IMR-90 (cell line): ENCODE measurements around the gene FLT4. TPM values are rescaled to one million over a fixed set of nuclear protein-coding genes. Genes with fewer than 3 reads are reported as not detected.
A peak's percentile ranks its signal among the peaks of the same experiment; 100 is the strongest.

Experiments used
- ATAC-seq: fragments of 200-7000 bp; cut with Tn5 transposase; 2 replicates; pipeline ENCODE4 v1.9.1; 2020; ENCODE audit warnings: low read depth, mild to moderate bottlenecking, moderate library complexity
- BruUV-seq: library from RNA; stranded (reverse); fragments of 400-500 nt; replicated peaks from 2 replicates; lab custom pipeline; 2021; lab: Mats Ljungman, UMichigan
- CTCF ChIA-PET: fragments of 300-600 bp; formaldehyde crosslinking; extraction: SDS; loops from one replicate; lab custom pipeline; 2021; ENCODE audit warnings: antibody characterized with exemption; lab: Yijun Ruan, JAX
- POLR2A ChIA-PET: fragments of 300-600 bp; sonication (Branson Sonifier 250); formaldehyde crosslinking; loops from one replicate; lab custom pipeline; 2022; ENCODE audit warnings: antibody characterized with exemption; ENCODE audit not compliant: unreplicated experiment; lab: Charles Lee
- DNase-seq: peaks from one replicate; pipeline ENCODE4 v3.0.0; 2013
- H2AFZ ChIP-seq: replicated peaks from 2 replicates; pipeline ENCODE3; 2013; ENCODE audit warnings: low read length, mild to moderate bottlenecking; ENCODE audit not compliant: poor library complexity
- H2AK5ac ChIP-seq: 2 replicates; pipeline ENCODE4 v1.6.1; 2013; ENCODE audit warnings: low read depth, low read length, inconsistent platforms
- H2AK9ac ChIP-seq: replicated peaks from 2 replicates; pipeline ENCODE3; 2013; ENCODE audit warnings: mild to moderate bottlenecking, low read depth, low read length, moderate library complexity; ENCODE audit not compliant: poor library complexity
- H2BK120ac ChIP-seq: 2 replicates; pipeline ENCODE4 v1.6.1; 2013; ENCODE audit warnings: low read depth, low read length, inconsistent platforms
- H2BK15ac ChIP-seq: 3 replicates; pipeline ENCODE4 v1.6.1; 2013; ENCODE audit warnings: low read depth, low read length, inconsistent platforms
- H2BK20ac ChIP-seq: 2 replicates; pipeline ENCODE4 v1.6.1; 2013; ENCODE audit warnings: low read depth, mild to moderate bottlenecking, inconsistent platforms, low read length, moderate library complexity
- H2BK5ac ChIP-seq: 2 replicates; pipeline ENCODE4 v1.6.1; 2013; ENCODE audit warnings: mild to moderate bottlenecking, low read depth, low read length, inconsistent platforms; ENCODE audit not compliant: poor library complexity, severe bottlenecking
- H3K14ac ChIP-seq: replicated peaks from 2 replicates; pipeline ENCODE4 v1.6.1; 2013; ENCODE audit warnings: low read depth, low read length, inconsistent platforms
- H3K18ac ChIP-seq: 2 replicates; pipeline ENCODE4 v1.6.1; 2013; ENCODE audit warnings: low read depth, low read length, control low read depth
- H3K23ac ChIP-seq: 2 replicates; pipeline ENCODE4 v1.6.1; 2013; ENCODE audit warnings: low read depth, low read length, inconsistent platforms
- H3K27ac ChIP-seq: 2 replicates; pipeline ENCODE4 v1.5.1; 2013; ENCODE audit warnings: mild to moderate bottlenecking, control low read depth, low read length; ENCODE audit not compliant: insufficient read depth
- H3K27me3 ChIP-seq: 2 replicates; pipeline ENCODE4 v1.6.1; 2013; ENCODE audit warnings: low read length; ENCODE audit not compliant: control insufficient read depth, insufficient read depth
- H3K36me3 ChIP-seq: 2 replicates; pipeline ENCODE4 v1.6.1; 2013; ENCODE audit warnings: low read length, mixed read lengths; ENCODE audit not compliant: control insufficient read depth, insufficient read depth
- H3K4ac ChIP-seq: 2 replicates; pipeline ENCODE4 v1.6.1; 2013; ENCODE audit warnings: low read depth, low read length, inconsistent platforms
- H3K4me1 ChIP-seq: 2 replicates; pipeline ENCODE4 v1.6.1; 2013; ENCODE audit warnings: low read length, mixed read lengths; ENCODE audit not compliant: control insufficient read depth, insufficient read depth
- H3K4me2 ChIP-seq: 2 replicates; pipeline ENCODE4 v1.6.1; 2013; ENCODE audit warnings: low read depth, mild to moderate bottlenecking, control low read depth, low read length, moderate library complexity
- H3K4me3 ChIP-seq: 2 replicates; pipeline ENCODE4 v1.5.1; 2013; ENCODE audit warnings: low read depth, mild to moderate bottlenecking, control low read depth, low read length, moderate library complexity; ENCODE audit not compliant: insufficient read depth
- H3K56ac ChIP-seq: 2 replicates; pipeline ENCODE4 v1.6.1; 2013; ENCODE audit warnings: low read length, inconsistent platforms; ENCODE audit not compliant: insufficient read depth; ENCODE audit errors: extremely low read depth
- H3K79me1 ChIP-seq, 2 experiments: 2 replicates each; pipeline ENCODE4 v1.6.1; 2013; ENCODE audit warnings: low read length in 2 of 2, inconsistent platforms in 1 of 2, low read depth in 1 of 2
- H3K9ac ChIP-seq: 2 replicates; pipeline ENCODE4 v1.6.1; 2013; ENCODE audit warnings: low read depth, low read length, control low read depth
- H3K9me1 ChIP-seq: 2 replicates; pipeline ENCODE4 v1.6.1; 2013; ENCODE audit warnings: low read length, inconsistent platforms; ENCODE audit not compliant: insufficient read depth
- H3K9me3 ChIP-seq: 2 replicates; pipeline ENCODE4 v1.6.1; 2013; ENCODE audit warnings: low read length; ENCODE audit not compliant: control insufficient read depth, insufficient read depth
- H4K20me1 ChIP-seq: 2 replicates; pipeline ENCODE4 v1.6.1; 2013; ENCODE audit warnings: low read length, inconsistent platforms; ENCODE audit not compliant: insufficient read depth
- H4K5ac ChIP-seq: 2 replicates; pipeline ENCODE4 v1.6.1; 2013; ENCODE audit warnings: mild to moderate bottlenecking, low read depth, low read length, control low read depth
- H4K8ac ChIP-seq, 2 experiments: 2 replicates each; pipeline ENCODE4 v1.6.1; 2013; ENCODE audit warnings: low read depth in 2 of 2, low read length in 2 of 2, control low read depth in 1 of 2, inconsistent platforms in 1 of 2
- H4K91ac ChIP-seq: 2 replicates; pipeline ENCODE4 v1.6.1; 2013; ENCODE audit warnings: low read depth, low read length, inconsistent platforms; ENCODE audit not compliant: insufficient read depth
- MAFK ChIP-seq: IDR thresholded peaks from 2 replicates; pipeline ENCODE4 v1.6.1; 2012; ENCODE audit warnings: low read depth, low read length, improper control_type of control experiment
- RCOR1 ChIP-seq: IDR thresholded peaks from 2 replicates; pipeline ENCODE4 v1.6.1; 2012; ENCODE audit warnings: mild to moderate bottlenecking, low read length, improper control_type of control experiment; ENCODE audit not compliant: insufficient replicate concordance
- WGBS, 2 experiments: methylation state at CpG; one replicate each; pipeline versions ENCODE4 v1.1.5 to v1.1.7; 2013; ENCODE audit warnings: missing lambda C conversion rate in 2 of 2; ENCODE audit not compliant: insufficient read length in 1 of 2; ENCODE audit errors: extremely low coverage in 2 of 2; 5-methylcytosine and 5-hydroxymethylcytosine counted together
- dilution Hi-C: fragments of 300-500 bp; cut with HindIII; formaldehyde crosslinking; loops from one replicate; pipeline ENCODE4 v1.14.3; 2018; ENCODE audit warnings: low sequenced_read_pairs; ENCODE audit not compliant: unreplicated experiment
- in situ Hi-C: fragments of 300-500 bp; cut with MboI; formaldehyde crosslinking; loops from 3 replicates; pipeline ENCODE4 v1.14.3; 2019; ENCODE audit warnings: low sequenced_read_pairs, inconsistent platforms, mixed read lengths
- intact Hi-C: fragments of 100-400 bp; cut with micrococcal nuclease; formaldehyde crosslinking; loops from 2 replicates; pipeline ENCODE4 v1.10.0; 2022
- polyA plus RNA-seq, 3 experiments: library from polyadenylated mRNA; depleted of rRNA; stranded (reverse); fragments of >200 nt; gene quantifications; 2 replicates each; pipeline ENCODE4 v1.2.3, GENCODE V29; 2012; ENCODE audit warnings: low replicate concordance in 1 of 3
- total RNA-seq: library from RNA; depleted of rRNA; stranded (reverse); fragments of >200 nt; gene quantifications from 2 replicates; pipeline ENCODE4 v1.2.3, GENCODE V29; 2012

FLT4 gene
- total and polyA plus RNA-seq, 2 of the 4 experiments (the other 2 are of a cell fraction), result under 0.01 to 0.07 TPM

- no peak overlapping the region for H2AFZ ChIP-seq
- intact Hi-C loops, result loop anchor here (2.0 to 10.0 kb wide), 3 partner anchors 113 to 403 kb away; partner anchors contain the start of genes CNOT6 and RASGEF1C
- WGBS, 2 experiments, result 53% methylated on average over 3 of the region's 18 CpGs; no CpG with 5 or more reads in 1 of the 2 experiments
- in situ Hi-C loops, result no loop called here
- CTCF ChIA-PET, result no interaction called here
- H3K79me1 ChIP-seq, result no peaks in the 10 kb centered on the region
- no peak overlapping the region for H3K4ac ChIP-seq
- no peak overlapping the region for H3K27ac ChIP-seq
- no peak overlapping the region for H3K23ac ChIP-seq
- no peak overlapping the region for H2BK5ac ChIP-seq
- H3K4me2 ChIP-seq, result no peak overlapping the region
- no peak overlapping the region for H4K8ac ChIP-seq
- no peak for TF ChIP-seq RCOR1
- 0 out of 2 replicates have a peak, but pooled peaks have one; percentile 16 for TF ChIP-seq MAFK
- no peak overlapping the region for H4K91ac ChIP-seq
- no peak overlapping the region for H3K56ac ChIP-seq
- dilution Hi-C loops, result no loop called here
- POLR2A ChIA-PET, result no interaction called here
- H3K18ac ChIP-seq, result no peak overlapping the region
- H3K9ac ChIP-seq, result no peak overlapping the region
- no peaks in the 10 kb centered on the region for H3K36me3 ChIP-seq
- no peak overlapping the region for H4K5ac ChIP-seq
- H2BK20ac ChIP-seq, result no peak overlapping the region
- ATAC-seq, result no peak
- no peaks in the 10 kb centered on the region; the same call in 1 of the 2 replicates for H4K20me1 ChIP-seq
- H3K27me3 ChIP-seq, result peaks cover 7% of the 10 kb centered on the region; the same call in 1 of the 2 replicates
- no peak overlapping the region for H3K14ac ChIP-seq
- H3K9me1 ChIP-seq, result no peaks in the 10 kb centered on the region
- H2AK5ac ChIP-seq, result no peak overlapping the region
- H2BK15ac ChIP-seq, result no peak overlapping the region
- no peaks in the 10 kb centered on the region for H3K9me3 ChIP-seq
- no peak overlapping the region for H3K4me3 ChIP-seq
- no peak overlapping the region for H2BK120ac ChIP-seq
- H2AK9ac ChIP-seq, result no peak overlapping the region
- no TSS peak for BruUV-seq
- H3K4me1 ChIP-seq, result no peaks in the 10 kb centered on the region
- DNase-seq, result no peak
Observed at GRCh38 chr5:180607861-180608571, 41.4 kb downstream of the FLT4 start.
